Measurements from ENCODE around the gene DYRK1A.

Gene DYRK1A

GRCh38 chr21:37338671-37339551 lies 27.7 kb upstream of the DYRK1A start:
- DNase-seq (ENCODE audit: insufficient read length, low spot score) (no peak), FAIRE-seq (no peak)
- no peak for TF ChIP-seq TAF1 (IDR thresholded peaks at IDR 0.05; ENCODE audit: low read depth, low read length)
- TF ChIP-seq PAX5 (IDR thresholded peaks at IDR 0.05; ENCODE audit: insufficient read depth, low read length, severe bottlenecking): no peak
- no peak for TF ChIP-seq POLR2AphosphoS5 (IDR thresholded peaks at IDR 0.05; ENCODE audit: low read depth, low read length)
- TF ChIP-seq POLR2A (IDR thresholded peaks at IDR 0.05; ENCODE audit: low read depth, low read length): no peak
- no peak for TF ChIP-seq SPI1 (IDR thresholded peaks at IDR 0.05; ENCODE audit: low read depth, low read length)
- TF ChIP-seq POU2F2 (IDR thresholded peaks at IDR 0.05; ENCODE audit: low read depth, low read length): no peak

- FAIRE-seq (no peak), DNase-seq (ENCODE audit: insufficient read length, low spot score) (no peak)
- TF ChIP-seq POU2F2 (IDR thresholded peaks at IDR 0.05; ENCODE audit: low read depth, low read length): no peak
- TF ChIP-seq TAF1 (IDR thresholded peaks at IDR 0.05; ENCODE audit: low read depth, low read length): no peak
- no peak for TF ChIP-seq PAX5 (IDR thresholded peaks at IDR 0.05; ENCODE audit: insufficient read depth, low read length, severe bottlenecking)
- no peak for TF ChIP-seq SPI1 (IDR thresholded peaks at IDR 0.05; ENCODE audit: low read depth, low read length)
- no peak for TF ChIP-seq POLR2A (IDR thresholded peaks at IDR 0.05; ENCODE audit: low read depth, low read length)
- TF ChIP-seq POLR2AphosphoS5 (IDR thresholded peaks at IDR 0.05; ENCODE audit: low read depth, low read length): no peak
Measured at GRCh38 chr21:37339552-37339939, 27.0 kb upstream of the DYRK1A start.

GRCh38 chr21:37341254-37341960 lies 25.2 kb upstream of the DYRK1A start:
- TF ChIP-seq TAF1 (IDR thresholded peaks at IDR 0.05; ENCODE audit: low read depth, low read length): no peak
- TF ChIP-seq POLR2AphosphoS5 (IDR thresholded peaks at IDR 0.05; ENCODE audit: low read depth, low read length): no peak
- TF ChIP-seq POLR2A (IDR thresholded peaks at IDR 0.05; ENCODE audit: low read depth, low read length): no peak
- TF ChIP-seq POU2F2 (IDR thresholded peaks at IDR 0.05; ENCODE audit: low read depth, low read length): no peak
- no peak for TF ChIP-seq SPI1 (IDR thresholded peaks at IDR 0.05; ENCODE audit: low read depth, low read length)
- no peak for TF ChIP-seq PAX5 (IDR thresholded peaks at IDR 0.05; ENCODE audit: insufficient read depth, low read length, severe bottlenecking)
- DNase-seq (ENCODE audit: insufficient read length, low spot score): no peak

GRCh38 chr21:37342046-37342632 lies 24.4 kb upstream of the DYRK1A start:
- DNase-seq (ENCODE audit: insufficient read length, low spot score): no peak
- FAIRE-seq: no peak
- TF ChIP-seq PAX5 (IDR thresholded peaks at IDR 0.05; ENCODE audit: insufficient read depth, low read length, severe bottlenecking) (no peak), POLR2AphosphoS5 (IDR thresholded peaks at IDR 0.05; ENCODE audit: low read depth, low read length) (no peak), POU2F2 (IDR thresholded peaks at IDR 0.05; ENCODE audit: low read depth, low read length) (no peak), POLR2A (IDR thresholded peaks at IDR 0.05; ENCODE audit: low read depth, low read length) (no peak), TAF1 (IDR thresholded peaks at IDR 0.05; ENCODE audit: low read depth, low read length) (no peak), SPI1 (IDR thresholded peaks at IDR 0.05; ENCODE audit: low read depth, low read length) (no peak)

More at GRCh38 chr21:37341254-37341960, 25.2 kb upstream of the DYRK1A start:
- FAIRE-seq: no peak

GRCh38 chr21:37346841-37347430 lies 19.6 kb upstream of the DYRK1A start:
- DNase-seq (ENCODE audit: insufficient read length, low spot score): no peak
- FAIRE-seq: no peak
- no peak for TF ChIP-seq POU2F2 (IDR thresholded peaks at IDR 0.05; ENCODE audit: low read depth, low read length)
- no peak for TF ChIP-seq POLR2A (IDR thresholded peaks at IDR 0.05; ENCODE audit: low read depth, low read length)
- no peak for TF ChIP-seq TAF1 (IDR thresholded peaks at IDR 0.05; ENCODE audit: low read depth, low read length)
- no peak for TF ChIP-seq POLR2AphosphoS5 (IDR thresholded peaks at IDR 0.05; ENCODE audit: low read depth, low read length)
- no peak for TF ChIP-seq PAX5 (IDR thresholded peaks at IDR 0.05; ENCODE audit: insufficient read depth, low read length, severe bottlenecking)
- no peak for TF ChIP-seq SPI1 (IDR thresholded peaks at IDR 0.05; ENCODE audit: low read depth, low read length)

- FAIRE-seq (no peak), DNase-seq (ENCODE audit: insufficient read length, low spot score) (no peak)
- TF ChIP-seq POLR2AphosphoS5 (IDR thresholded peaks at IDR 0.05; ENCODE audit: low read depth, low read length) (no peak), POLR2A (IDR thresholded peaks at IDR 0.05; ENCODE audit: low read depth, low read length) (no peak), POU2F2 (IDR thresholded peaks at IDR 0.05; ENCODE audit: low read depth, low read length) (no peak), PAX5 (IDR thresholded peaks at IDR 0.05; ENCODE audit: insufficient read depth, low read length, severe bottlenecking) (no peak), SPI1 (IDR thresholded peaks at IDR 0.05; ENCODE audit: low read depth, low read length) (no peak)
Measured at GRCh38 chr21:37348664-37349063, 17.9 kb upstream of the DYRK1A start.

- TF ChIP-seq POLR2AphosphoS5 (IDR thresholded peaks at IDR 0.05; ENCODE audit: low read depth, low read length) (no peak), SPI1 (IDR thresholded peaks at IDR 0.05; ENCODE audit: low read depth, low read length) (no peak), PAX5 (IDR thresholded peaks at IDR 0.05; ENCODE audit: insufficient read depth, low read length, severe bottlenecking) (no peak), POLR2A (IDR thresholded peaks at IDR 0.05; ENCODE audit: low read depth, low read length) (no peak)
- DNase-seq (ENCODE audit: insufficient read length, low spot score): no peak
- no peak for FAIRE-seq
Measured at GRCh38 chr21:37350472-37350871, 16.1 kb upstream of the DYRK1A start.

GRCh38 chr21:37356706-37357105 lies 9.9 kb upstream of the DYRK1A start:
- TF ChIP-seq SPI1 (IDR thresholded peaks at IDR 0.05; ENCODE audit: low read depth, low read length) (no peak), POLR2A (IDR thresholded peaks at IDR 0.05; ENCODE audit: low read depth, low read length) (no peak), POLR2AphosphoS5 (IDR thresholded peaks at IDR 0.05; ENCODE audit: low read depth, low read length) (no peak), PAX5 (IDR thresholded peaks at IDR 0.05; ENCODE audit: insufficient read depth, low read length, severe bottlenecking) (no peak), TAF1 (IDR thresholded peaks at IDR 0.05; ENCODE audit: low read depth, low read length) (no peak), POU2F2 (IDR thresholded peaks at IDR 0.05; ENCODE audit: low read depth, low read length) (no peak)
- no peak for FAIRE-seq
- DNase-seq (ENCODE audit: insufficient read length, low spot score): no peak

GRCh38 chr21:37357691-37358090 lies 8.9 kb upstream of the DYRK1A start:
- no peak for FAIRE-seq
- TF ChIP-seq POLR2AphosphoS5 (IDR thresholded peaks at IDR 0.05; ENCODE audit: low read depth, low read length): no peak
- TF ChIP-seq SPI1 (IDR thresholded peaks at IDR 0.05; ENCODE audit: low read depth, low read length): no peak
- no peak for TF ChIP-seq POLR2A (IDR thresholded peaks at IDR 0.05; ENCODE audit: low read depth, low read length)
- no peak for TF ChIP-seq POU2F2 (IDR thresholded peaks at IDR 0.05; ENCODE audit: low read depth, low read length)
- no peak for TF ChIP-seq TAF1 (IDR thresholded peaks at IDR 0.05; ENCODE audit: low read depth, low read length)
- no peak for TF ChIP-seq PAX5 (IDR thresholded peaks at IDR 0.05; ENCODE audit: insufficient read depth, low read length, severe bottlenecking)
- DNase-seq (ENCODE audit: insufficient read length, low spot score): no peak

Measured in GM12891 (cell line).